Prostate gland (tissue), 2 donors: Measurements from ENCODE around the gene FARS2.

Experiments used
- POLR2A ChIP-seq: fragments of 450-650 bp; IDR thresholded peaks from one replicate; pipeline ENCODE4 v1.6.1; 2016; ENCODE audit warnings: antibody characterized with exemption, mild to moderate bottlenecking
- TF ChIP-seq, protein P1 (sequence below), 4 experiments: fragments of 200-600 bp in 2 of 4; fragments of 450-650 bp in 2 of 4; sonication (generic) in 2 of 4; IDR thresholded peaks; 1 replicate in 3 of 4; 2 replicates in 1 of 4; pipeline ENCODE4 v1.5.1; 2016 to 2019; ENCODE audit warnings: antibody characterized with exemption in 4 of 4, mild to moderate bottlenecking in 2 of 4, moderate library complexity in 2 of 4

DNA sequence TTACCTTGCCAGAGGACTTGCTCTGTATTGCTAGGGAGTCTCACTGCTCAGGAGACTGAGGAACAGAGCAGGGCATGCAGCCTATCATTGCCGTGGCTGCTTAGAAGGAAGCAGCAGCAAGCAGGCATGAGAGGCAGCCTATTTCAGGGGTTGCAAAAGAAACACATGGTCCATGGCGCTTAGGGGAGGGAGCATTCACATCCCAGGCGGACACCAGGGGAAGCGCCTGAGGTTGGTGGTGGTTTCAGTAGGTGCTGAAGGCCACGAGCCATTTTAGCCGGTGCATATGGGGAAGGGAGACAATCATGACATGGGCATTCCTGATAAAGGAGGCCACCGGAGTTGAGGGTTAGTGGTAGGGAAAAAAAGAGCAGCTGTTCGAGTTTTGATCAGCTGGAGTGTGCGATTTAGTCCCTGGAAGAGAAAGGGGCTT is 20.9 kb downstream of the FARS2 start:
- TF ChIP-seq, protein P1, sequence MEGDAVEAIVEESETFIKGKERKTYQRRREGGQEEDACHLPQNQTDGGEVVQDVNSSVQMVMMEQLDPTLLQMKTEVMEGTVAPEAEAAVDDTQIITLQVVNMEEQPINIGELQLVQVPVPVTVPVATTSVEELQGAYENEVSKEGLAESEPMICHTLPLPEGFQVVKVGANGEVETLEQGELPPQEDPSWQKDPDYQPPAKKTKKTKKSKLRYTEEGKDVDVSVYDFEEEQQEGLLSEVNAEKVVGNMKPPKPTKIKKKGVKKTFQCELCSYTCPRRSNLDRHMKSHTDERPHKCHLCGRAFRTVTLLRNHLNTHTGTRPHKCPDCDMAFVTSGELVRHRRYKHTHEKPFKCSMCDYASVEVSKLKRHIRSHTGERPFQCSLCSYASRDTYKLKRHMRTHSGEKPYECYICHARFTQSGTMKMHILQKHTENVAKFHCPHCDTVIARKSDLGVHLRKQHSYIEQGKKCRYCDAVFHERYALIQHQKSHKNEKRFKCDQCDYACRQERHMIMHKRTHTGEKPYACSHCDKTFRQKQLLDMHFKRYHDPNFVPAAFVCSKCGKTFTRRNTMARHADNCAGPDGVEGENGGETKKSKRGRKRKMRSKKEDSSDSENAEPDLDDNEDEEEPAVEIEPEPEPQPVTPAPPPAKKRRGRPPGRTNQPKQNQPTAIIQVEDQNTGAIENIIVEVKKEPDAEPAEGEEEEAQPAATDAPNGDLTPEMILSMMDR (IDR thresholded peaks at IDR 0.05), result no peak
- no peak for TF ChIP-seq POLR2A
